DMS 273 (cell line): ENCODE data around the gene PARD3B.

ENCODE experiments used
- DNase-seq: peaks from one replicate; lab custom pipeline; 2025; ENCODE audit not compliant: unreplicated experiment; lab: John Stamatoyannopoulos, UW

The PARD3B gene

GRCh38 chr2:204693262-204693661 is 148.0 kb downstream of the PARD3B start:
- no peak for DNase-seq

DNA sequence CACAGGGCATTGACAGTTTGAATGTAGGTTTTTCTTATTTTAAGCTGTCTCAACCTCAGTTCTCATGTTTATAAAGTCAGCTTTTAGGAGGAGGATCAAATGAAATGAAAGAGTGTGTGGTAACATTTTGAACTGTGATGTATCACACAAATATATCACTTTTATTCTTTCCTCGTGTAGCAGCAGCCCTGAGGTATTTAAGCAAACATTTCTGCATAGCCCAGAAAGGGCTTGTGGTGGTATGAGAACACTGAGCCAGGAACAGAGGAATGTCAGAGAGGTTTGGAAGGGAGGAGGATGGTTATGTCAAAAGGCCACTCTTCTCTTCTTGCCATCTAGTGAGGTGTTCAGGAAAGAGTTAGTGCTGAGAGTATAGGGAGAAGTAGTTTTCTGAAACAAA is 150.2 kb downstream of the PARD3B start:
- no peak for DNase-seq

DNA sequence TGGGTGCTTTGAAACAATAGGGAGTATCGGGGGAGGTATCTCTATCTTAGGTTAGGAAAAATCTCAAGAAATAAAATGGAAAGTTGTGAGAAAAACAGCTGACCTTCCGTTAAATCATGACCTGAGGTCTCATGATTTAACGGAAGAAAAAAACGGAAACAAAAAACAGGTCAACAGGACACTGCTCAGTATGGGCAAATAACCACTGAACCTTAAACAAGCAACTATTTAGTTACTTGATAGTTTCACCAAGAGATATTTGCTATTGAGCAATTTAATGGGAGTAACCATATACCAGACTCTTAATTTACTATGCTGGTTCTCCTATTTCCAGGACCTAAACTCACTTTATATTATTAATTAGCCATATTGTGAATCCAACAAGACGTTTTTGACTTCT is 150.8 kb downstream of the PARD3B start:
- DNase-seq, result no peak

DNA sequence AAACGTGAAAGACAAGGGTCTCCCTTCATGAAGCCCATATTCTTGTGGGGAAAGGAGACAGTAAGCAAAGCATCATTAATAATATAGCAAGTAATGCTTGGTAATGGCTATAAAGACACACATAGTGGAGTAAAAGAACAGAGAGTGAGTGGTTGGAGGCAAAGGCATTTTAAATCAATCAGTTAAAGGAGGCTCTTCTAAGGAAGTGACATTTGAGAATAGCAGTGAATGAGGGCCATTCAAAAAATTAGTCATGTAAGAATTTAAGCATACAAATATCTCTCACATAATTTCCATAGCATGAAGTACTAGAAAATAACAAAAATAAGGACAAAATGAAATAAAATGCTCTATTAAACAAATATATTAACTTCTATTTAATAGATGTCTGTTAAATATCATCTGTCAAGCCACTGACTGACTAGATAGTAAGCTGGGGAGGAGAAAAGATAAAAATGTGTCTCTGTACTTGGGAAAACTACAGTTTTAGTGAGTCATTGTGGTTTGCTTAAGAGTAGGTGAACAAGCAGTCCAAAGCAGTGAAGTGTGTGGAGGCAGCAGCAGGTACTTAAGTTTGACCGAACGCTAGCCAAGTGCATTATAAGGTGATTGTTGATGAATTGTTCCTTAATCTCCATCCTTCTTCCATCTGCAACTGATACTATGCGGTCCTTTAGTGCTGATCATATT is 160.1 kb downstream of the PARD3B start:
- DNase-seq, result no peak

- no peak for DNase-seq
These were observed 161.7 kb downstream of the PARD3B start for GRCh38 chr2:204706939-204707338.

DNA sequence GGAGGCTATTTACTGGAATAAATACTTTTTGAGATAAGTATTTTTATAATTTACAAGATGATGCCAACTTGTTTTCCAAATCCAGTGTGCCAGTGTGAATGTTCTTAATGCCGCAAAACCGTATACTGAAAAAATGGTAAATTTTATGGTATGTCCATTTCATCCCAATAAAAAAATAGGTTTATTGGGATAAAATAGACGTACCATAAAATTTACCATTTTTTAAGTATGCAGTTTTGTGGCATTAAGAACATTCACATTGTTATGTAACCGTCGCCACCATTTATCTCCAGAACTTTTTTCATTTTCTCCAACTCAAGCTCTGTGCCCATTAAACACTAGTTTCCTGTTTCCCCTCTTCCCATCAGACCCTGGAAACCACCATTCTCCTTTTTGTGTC is 167.9 kb downstream of the PARD3B start:
- no peak for DNase-seq

GRCh38 chr2:204715361-204715760 is 170.1 kb downstream of the PARD3B start:
- no peak for DNase-seq

GRCh38 chr2:204717591-204717990 is 172.3 kb downstream of the PARD3B start:
- DNase-seq, result no peak

DNA sequence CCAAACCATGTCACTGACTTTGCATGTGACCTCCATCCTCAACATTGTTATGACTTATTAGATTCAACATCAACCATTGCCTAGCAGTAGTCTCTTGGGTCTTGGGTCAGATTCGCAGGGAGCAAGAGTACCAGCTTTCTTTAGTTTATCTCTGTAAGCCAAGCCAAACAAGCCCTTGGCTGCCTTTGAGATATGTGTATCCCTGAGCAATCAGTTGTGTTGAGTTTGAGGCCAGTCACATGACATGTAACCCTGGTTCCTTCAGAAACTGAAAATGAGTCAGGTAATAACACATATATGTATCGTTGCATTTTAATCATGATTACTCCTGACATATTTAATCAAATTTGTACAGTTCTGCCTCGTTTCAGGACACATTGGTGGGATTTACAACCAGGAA is 173.3 kb downstream of the PARD3B start:
- DNase-seq, result no peak

GRCh38 chr2:204720874-204721273 is 175.6 kb downstream of the PARD3B start:
- DNase-seq, result no peak

DNA sequence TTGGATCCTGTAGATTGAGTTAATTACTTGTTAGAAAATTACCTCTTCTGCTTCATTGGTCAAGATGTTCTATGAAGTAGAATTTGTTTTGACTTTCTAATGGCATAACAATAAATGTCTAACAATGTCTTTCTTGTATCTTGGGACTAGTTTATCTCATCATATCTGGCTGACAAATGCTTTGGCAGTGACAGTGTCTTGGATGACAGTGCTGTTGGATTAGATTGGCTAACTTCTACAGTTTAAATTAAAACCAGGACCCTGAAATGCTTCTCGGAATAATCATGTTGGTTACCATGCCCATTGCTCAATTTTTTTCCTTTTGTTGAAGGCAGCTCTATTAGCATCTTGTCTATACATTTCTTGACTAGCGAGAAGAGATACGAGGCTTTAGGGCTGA is 176.9 kb downstream of the PARD3B start:
- DNase-seq, result no peak

GRCh38 chr2:204722691-204723090 is 177.4 kb downstream of the PARD3B start:
- no peak for DNase-seq

- no peak for DNase-seq
These were observed 180.6 kb downstream of the PARD3B start for GRCh38 chr2:204725693-204726360.

GRCh38 chr2:204726831-204727230 is 181.6 kb downstream of the PARD3B start:
- no peak for DNase-seq

- no peak for DNase-seq
These were observed 182.1 kb downstream of the PARD3B start for GRCh38 chr2:204727368-204727767.

- DNase-seq, result no peak
These were observed 185.3 kb downstream of the PARD3B start for GRCh38 chr2:204730603-204731002.

DNA sequence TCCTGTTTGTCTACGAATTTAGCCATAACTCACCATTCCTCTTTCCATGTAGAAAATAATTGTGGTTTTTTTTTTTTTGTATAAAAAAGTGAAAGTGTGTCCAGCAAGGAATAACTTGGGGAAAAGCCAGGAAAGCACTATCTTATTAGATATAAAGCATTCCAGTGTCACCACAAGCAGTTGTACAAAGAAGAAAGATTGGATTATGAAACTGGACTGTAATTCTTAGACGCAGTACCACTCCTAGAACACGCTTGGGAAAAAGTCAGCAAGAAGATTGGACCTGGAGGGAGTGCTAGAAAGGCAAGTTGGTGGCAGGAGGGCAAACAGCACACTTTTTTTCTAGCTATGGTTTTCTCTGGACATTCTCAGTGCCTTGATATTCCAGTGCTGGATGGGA is 186.7 kb downstream of the PARD3B start:
- no peak for DNase-seq

DNA sequence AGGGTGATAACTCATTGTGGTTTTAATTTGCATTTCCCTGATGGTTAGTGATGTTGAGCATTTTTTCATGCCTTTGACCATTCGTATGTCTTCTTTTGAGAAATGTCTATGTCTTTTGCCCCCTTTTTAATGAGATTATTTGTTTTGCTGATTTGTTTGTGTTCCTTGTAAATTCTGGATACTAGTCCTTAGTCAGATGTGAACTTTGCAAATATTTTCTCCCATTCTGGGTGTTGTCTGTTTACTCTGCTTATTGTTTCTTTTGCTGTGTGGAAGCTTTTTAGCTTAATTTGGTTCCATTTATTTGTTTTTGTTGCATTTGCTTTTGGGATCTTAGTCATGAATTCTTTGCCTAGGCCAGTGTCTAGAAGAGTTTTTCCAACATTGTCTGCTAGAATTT is 192.0 kb downstream of the PARD3B start:
- DNase-seq, result no peak

- DNase-seq, result peak; percentile 1
These were observed 193.4 kb downstream of the PARD3B start for GRCh38 chr2:204738721-204739120.

GRCh38 chr2:204743393-204743960 is 198.2 kb downstream of the PARD3B start:
- no peak for DNase-seq

GRCh38 chr2:204744506-204744905 is 199.2 kb downstream of the PARD3B start:
- no peak for DNase-seq

DNA sequence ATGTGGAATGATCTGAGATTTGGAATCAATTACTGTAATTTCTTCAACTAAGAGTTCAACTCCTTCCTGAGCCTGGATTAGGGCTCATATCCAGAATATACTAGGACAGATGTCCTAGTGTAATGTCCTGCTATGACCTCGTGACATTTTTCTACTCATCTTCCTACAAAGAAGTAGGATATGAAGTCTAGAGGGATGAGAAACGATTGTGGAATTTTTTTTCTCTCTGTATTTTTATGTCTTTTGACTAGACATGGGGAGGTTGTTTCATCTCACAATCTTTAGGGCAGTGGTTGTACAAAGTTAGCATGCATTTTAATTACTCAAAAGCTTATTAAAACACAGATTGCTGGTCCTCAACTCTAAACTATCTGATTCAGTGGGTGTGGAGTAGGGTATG is 203.0 kb downstream of the PARD3B start:
- no peak for DNase-seq

- DNase-seq, result no peak
These were observed 204.0 kb downstream of the PARD3B start for GRCh38 chr2:204749319-204749718.
